CD4-positive, alpha-beta T cell (primary cell): ENCODE measurements around the gene CORO1C. TPM values are rescaled to one million over a fixed set of nuclear protein-coding genes. Genes with fewer than 3 reads are reported as not detected.

ENCODE experiments used
- ATAC-seq: fragments of 200-7000 bp; cut with Tn5 transposase; one replicate; pipeline ENCODE4 v1.10.0; 2022; ENCODE audit warnings: mild to moderate bottlenecking; ENCODE audit not compliant: poor library complexity
- CTCF ChIA-PET: fragments of 350-600 bp; sonication (Branson Sonifier 250); formaldehyde crosslinking; loops from one replicate; lab custom pipeline; 2021; ENCODE audit warnings: antibody characterized with exemption, inconsistent platforms; lab: Charles Lee
- POLR2A ChIA-PET: fragments of 350-600 bp; sonication (Branson Sonifier 250); formaldehyde crosslinking; loops from one replicate; lab custom pipeline; 2021; ENCODE audit warnings: antibody characterized with exemption, inconsistent platforms; lab: Charles Lee
- DNase-seq, 14 experiments: peaks; one replicate each; pipeline ENCODE4 v3.0.0-alpha.2; 2013 to 2020; ENCODE audit warnings: mixed read lengths in 2 of 14
- H3K27ac ChIP-seq, 2 donors: one replicate each; pipeline versions ENCODE4 v1.5.1 to v1.7.0; 2013; ENCODE audit warnings: low read length in 2 of 2, low read depth in 1 of 2, mild to moderate bottlenecking in 1 of 2
- H3K27me3 ChIP-seq, 2 experiments: 1 replicate in 1 of 2; 2 replicates in 1 of 2; pipeline versions ENCODE4 v1.6.1 to v1.7.0; 2013; ENCODE audit warnings: low read length in 2 of 2, control low read depth in 1 of 2, mild to moderate bottlenecking in 1 of 2, moderate library complexity in 1 of 2; ENCODE audit not compliant: insufficient read depth in 2 of 2, control insufficient read depth in 1 of 2
- H3K36me3 ChIP-seq: one replicate; pipeline ENCODE4 v1.6.1; 2013; ENCODE audit warnings: low read length, control low read depth; ENCODE audit not compliant: insufficient read depth
- H3K4me1 ChIP-seq: one replicate; pipeline ENCODE4 v1.6.1; 2013; ENCODE audit warnings: low read length, control low read depth; ENCODE audit not compliant: insufficient read depth
- H3K4me3 ChIP-seq: one replicate; pipeline ENCODE4 v1.5.1; 2013; ENCODE audit warnings: mild to moderate bottlenecking, low read length, moderate library complexity
- H3K9me3 ChIP-seq, 2 experiments: 1 replicate in 1 of 2; 2 replicates in 1 of 2; pipeline versions ENCODE4 v1.6.1 to v1.7.0; 2013; ENCODE audit warnings: low read length in 2 of 2, mild to moderate bottlenecking in 2 of 2, control low read depth in 1 of 2, moderate library complexity in 1 of 2; ENCODE audit not compliant: control insufficient read depth in 1 of 2, insufficient read depth in 1 of 2
- H3K27ac Mint-ChIP-seq: one replicate; pipeline ENCODE4 v1.8.0; 2020; ENCODE audit warnings: mixed read lengths
- H3K27me3 Mint-ChIP-seq: one replicate; pipeline ENCODE4 v1.8.0; 2021; ENCODE audit warnings: mixed read lengths
- H3K36me3 Mint-ChIP-seq: one replicate; pipeline ENCODE4 v1.8.0; 2021; ENCODE audit warnings: low read depth, mixed read lengths
- H3K4me1 Mint-ChIP-seq: one replicate; pipeline ENCODE4 v1.8.0; 2021; ENCODE audit warnings: low read depth, mixed read lengths
- H3K4me3 Mint-ChIP-seq: one replicate; pipeline ENCODE4 v1.8.0; 2020; ENCODE audit warnings: mild to moderate bottlenecking, mixed read lengths
- H3K9me3 Mint-ChIP-seq: one replicate; pipeline ENCODE4 v1.8.0; 2020; ENCODE audit warnings: mixed read lengths
- CTCF ChIP-seq: fragments of 200-600 bp; IDR thresholded peaks from one replicate; pipeline ENCODE4 v1.8.0; 2022; ENCODE audit warnings: antibody characterized with exemption, mild to moderate bottlenecking
- intact Hi-C, 2 experiments: fragments of 100-400 bp; cut with DNase I in 1 of 2; cut with micrococcal nuclease in 1 of 2; formaldehyde crosslinking; loops; one replicate each; pipeline versions ENCODE4 v1.15.1 to v1.9.0; 2023 to 2025; cut with DNase I, micrococcal nuclease
- total RNA-seq, 174 experiments: library from RNA in 2 of 174; stranded (reverse) in 2 of 174; gene quantifications; one replicate each; pipeline ENCODE4 v1.2.3 and lab custom pipeline; 2021 to 2026

Gene CORO1C
- total RNA-seq, 2 experiments from 2014 or later: 6.7 to 7.4 TPM

- H3K4me3 Mint-ChIP-seq: no peak overlapping the region
- no peak overlapping the region for H3K27ac Mint-ChIP-seq
- ChIA-PET POLR2A (no interaction called here), CTCF (interaction anchor here (1.9 kb wide), 1 partner anchor 8 kb away, joined by 4 read pairs; the partner anchor contains the start of gene CORO1C)
- intact Hi-C loops: no loop called here
- no peaks in the 10 kb centered on the region for H3K36me3 Mint-ChIP-seq
- H3K9me3 ChIP-seq: no peaks in the 10 kb centered on the region
- no peaks in the 10 kb centered on the region for H3K27me3 Mint-ChIP-seq
- TF ChIP-seq CTCF: no peak
- no peak overlapping the region for H3K4me3 ChIP-seq
- no peaks in the 10 kb centered on the region for H3K9me3 Mint-ChIP-seq
- no peak for DNase-seq
- peaks cover 7% of the 10 kb centered on the region for H3K4me1 ChIP-seq
- no peak for ATAC-seq
- H3K36me3 ChIP-seq: no peaks in the 10 kb centered on the region
- peaks cover 19% of the 10 kb centered on the region for H3K4me1 Mint-ChIP-seq
- no peak overlapping the region for H3K27ac ChIP-seq
- H3K27me3 ChIP-seq: no peaks in the 10 kb centered on the region
Measured at GRCh38 chr12:108722463-108722862, 8.9 kb downstream of the CORO1C start.

- ATAC-seq (no peak), DNase-seq (no peak)
- Histone ChIP-seq H3K9me3 (no peaks in the 10 kb centered on the region), H3K4me1 (peaks cover 7% of the 10 kb centered on the region), H3K27ac (no peak overlapping the region), H3K36me3 (no peaks in the 10 kb centered on the region), H3K27me3 (no peaks in the 10 kb centered on the region), H3K4me3 (no peak overlapping the region)
- Mint-ChIP-seq H3K27me3 (no peaks in the 10 kb centered on the region), H3K9me3 (no peaks in the 10 kb centered on the region), H3K4me1 (peaks cover 19% of the 10 kb centered on the region), H3K4me3 (no peak overlapping the region), H3K27ac (no peak overlapping the region), H3K36me3 (no peaks in the 10 kb centered on the region)
- CTCF ChIA-PET: interaction anchor here (1.9 kb wide), 1 partner anchor 9 kb away, joined by 4 read pairs; the partner anchor contains the start of gene CORO1C
- no peak for TF ChIP-seq CTCF
- POLR2A ChIA-PET: no interaction called here
- intact Hi-C loops: no loop called here
Measured at GRCh38 chr12:108721824-108722223, 9.5 kb downstream of the CORO1C start.

GRCh38 chr12:108720757-108721514 is 10.4 kb downstream of the CORO1C start:
- Histone ChIP-seq H3K36me3 (no peaks in the 10 kb centered on the region), H3K9me3 (no peaks in the 10 kb centered on the region), H3K27me3 (no peaks in the 10 kb centered on the region), H3K4me3 (no peak overlapping the region), H3K27ac (no peak overlapping the region), H3K4me1 (peaks cover 7% of the 10 kb centered on the region)
- CTCF ChIA-PET: interaction anchor here (1.9 kb wide), 1 partner anchor 10 kb away, joined by 4 read pairs; the partner anchor contains the start of gene CORO1C
- intact Hi-C loops: no loop called here
- ATAC-seq: no peak
- Mint-ChIP-seq H3K4me3 (no peak overlapping the region), H3K4me1 (peaks cover 19% of the 10 kb centered on the region), H3K27me3 (no peaks in the 10 kb centered on the region), H3K36me3 (no peaks in the 10 kb centered on the region), H3K9me3 (no peaks in the 10 kb centered on the region), H3K27ac (no peak overlapping the region)
- DNase-seq: no peak
- TF ChIP-seq CTCF: no peak
- POLR2A ChIA-PET: no interaction called here
